ENCODE data around the gene SF3A2.
A peak's percentile ranks its signal among the peaks of the same experiment; 100 is the strongest.

The SF3A2 gene

GRCh38 chr19:2235381-2236063 is 1.1 kb upstream of the SF3A2 start:
- peak overlapping the region; percentile 74 for H3K4me3 ChIP-seq (replicated peaks; ENCODE audit: low read depth, low read length)
- no peak for DNase-seq (ENCODE audit: low read depth)
- TF ChIP-seq CTCF (IDR thresholded peaks at IDR 0.05; ENCODE audit: low read length, missing control alignments): no peak

GRCh38 chr19:2236064-2236313 is 635 bp upstream of the SF3A2 start:
- peak overlapping the region; percentile 74 for H3K4me3 ChIP-seq (replicated peaks; ENCODE audit: low read depth, low read length)
- DNase-seq (ENCODE audit: low read depth): no peak
- TF ChIP-seq CTCF (IDR thresholded peaks at IDR 0.05; ENCODE audit: low read length, missing control alignments): no peak

- DNase-seq (ENCODE audit: low read depth): no peak
- no peak for TF ChIP-seq CTCF (IDR thresholded peaks at IDR 0.05; ENCODE audit: low read length, missing control alignments)
- H3K4me3 ChIP-seq (replicated peaks; ENCODE audit: low read depth, low read length): peak overlapping the region; percentile 74
Observed at GRCh38 chr19:2237051-2237868, 636 bp downstream of the SF3A2 start.

- H3K4me3 ChIP-seq (replicated peaks; ENCODE audit: low read depth, low read length): peak overlapping the region; percentile 74
- no peak for DNase-seq (ENCODE audit: low read depth)
- TF ChIP-seq CTCF (IDR thresholded peaks at IDR 0.05; ENCODE audit: low read length, missing control alignments): no peak
Observed at GRCh38 chr19:2237869-2238153, 1.2 kb downstream of the SF3A2 start.

GRCh38 chr19:2239173-2239572 is 2.5 kb downstream of the SF3A2 start:
- no peak for DNase-seq (ENCODE audit: low read depth)
- no peak for TF ChIP-seq CTCF (IDR thresholded peaks at IDR 0.05; ENCODE audit: low read length, missing control alignments)
- peak overlapping the region; percentile 57 for H3K4me3 ChIP-seq (replicated peaks; ENCODE audit: low read depth, low read length)

- peak overlapping the region; percentile 57 for H3K4me3 ChIP-seq (replicated peaks; ENCODE audit: low read depth, low read length)
- DNase-seq (ENCODE audit: low read depth): peak; percentile 57
- no peak for TF ChIP-seq CTCF (IDR thresholded peaks at IDR 0.05; ENCODE audit: low read length, missing control alignments)
Observed at GRCh38 chr19:2239771-2240770, 3.4 kb downstream of the SF3A2 start.

All from fibroblast of pulmonary artery (primary cell).